Right lobe of liver (tissue), 4 donors: ENCODE data around the gene MT1A.

Source experiments
- POLR2A ChIP-seq: fragments of 450-650 bp; IDR thresholded peaks from one replicate; pipeline ENCODE4 v1.6.1; 2017; ENCODE audit warnings: antibody characterized with exemption, mild to moderate bottlenecking
- TF ChIP-seq, protein P1 (sequence below), 4 donors: fragments of 200-600 bp in 3 of 4; fragments of 450-650 bp in 1 of 4; IDR thresholded peaks; one replicate each; pipeline versions ENCODE4 v1.5.1 to v1.8.0; 2016 to 2022; ENCODE audit warnings: antibody characterized with exemption in 4 of 4, mild to moderate bottlenecking in 2 of 4
- donor health status: DM: no; HTN: no; CAD: no.
- donor health status: DM: no; HTN: no; CAD: no.
- donor health status: DM: no; HTN: yes; CAD: no.

DNA sequence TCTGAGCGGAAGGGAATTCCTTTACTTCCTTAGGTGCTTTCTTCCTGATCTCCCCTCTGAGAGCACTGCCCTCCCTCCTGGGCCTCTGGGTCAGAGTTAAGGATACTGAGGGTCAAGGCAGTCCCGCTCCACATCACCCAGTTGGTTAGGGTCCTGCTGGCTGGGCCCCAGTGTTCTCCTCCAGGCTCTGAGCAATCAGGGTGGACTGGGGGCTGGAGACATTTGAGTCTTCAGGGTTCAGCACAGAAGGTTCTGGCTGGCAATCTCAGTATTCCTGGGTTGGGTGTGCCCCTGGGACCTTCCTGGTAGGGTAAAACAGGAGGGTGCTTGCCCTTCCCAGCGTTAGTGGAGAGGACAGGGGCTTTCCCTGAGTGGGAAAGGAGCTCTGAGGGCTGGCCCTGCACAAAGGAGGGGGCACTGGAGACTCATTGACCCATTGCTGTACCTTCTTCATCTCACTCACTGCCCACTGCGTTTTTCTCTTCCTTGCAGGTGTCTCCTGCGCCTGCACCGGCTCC is 5.6 kb upstream of the MT1A start:
- TF ChIP-seq, protein P1, sequence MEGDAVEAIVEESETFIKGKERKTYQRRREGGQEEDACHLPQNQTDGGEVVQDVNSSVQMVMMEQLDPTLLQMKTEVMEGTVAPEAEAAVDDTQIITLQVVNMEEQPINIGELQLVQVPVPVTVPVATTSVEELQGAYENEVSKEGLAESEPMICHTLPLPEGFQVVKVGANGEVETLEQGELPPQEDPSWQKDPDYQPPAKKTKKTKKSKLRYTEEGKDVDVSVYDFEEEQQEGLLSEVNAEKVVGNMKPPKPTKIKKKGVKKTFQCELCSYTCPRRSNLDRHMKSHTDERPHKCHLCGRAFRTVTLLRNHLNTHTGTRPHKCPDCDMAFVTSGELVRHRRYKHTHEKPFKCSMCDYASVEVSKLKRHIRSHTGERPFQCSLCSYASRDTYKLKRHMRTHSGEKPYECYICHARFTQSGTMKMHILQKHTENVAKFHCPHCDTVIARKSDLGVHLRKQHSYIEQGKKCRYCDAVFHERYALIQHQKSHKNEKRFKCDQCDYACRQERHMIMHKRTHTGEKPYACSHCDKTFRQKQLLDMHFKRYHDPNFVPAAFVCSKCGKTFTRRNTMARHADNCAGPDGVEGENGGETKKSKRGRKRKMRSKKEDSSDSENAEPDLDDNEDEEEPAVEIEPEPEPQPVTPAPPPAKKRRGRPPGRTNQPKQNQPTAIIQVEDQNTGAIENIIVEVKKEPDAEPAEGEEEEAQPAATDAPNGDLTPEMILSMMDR (IDR thresholded peaks at IDR 0.05): no peak
- no peak for TF ChIP-seq POLR2A
